Lower leg skin (tissue), 3 donors: ENCODE data around the gene EHD4.

Source experiments
- POLR2A ChIP-seq, 2 donors: fragments of 450-650 bp; IDR thresholded peaks; one replicate each; pipeline ENCODE4 v1.6.1; 2016 to 2017; ENCODE audit warnings: antibody characterized with exemption in 2 of 2, mild to moderate bottlenecking in 1 of 2, moderate library complexity in 1 of 2
- TF ChIP-seq, protein P1 (sequence below), 3 donors: fragments of 450-650 bp; IDR thresholded peaks; one replicate each; pipeline ENCODE4 v1.5.1; 2016; ENCODE audit warnings: antibody characterized with exemption in 3 of 3, mild to moderate bottlenecking in 3 of 3, moderate library complexity in 2 of 3

DNA sequence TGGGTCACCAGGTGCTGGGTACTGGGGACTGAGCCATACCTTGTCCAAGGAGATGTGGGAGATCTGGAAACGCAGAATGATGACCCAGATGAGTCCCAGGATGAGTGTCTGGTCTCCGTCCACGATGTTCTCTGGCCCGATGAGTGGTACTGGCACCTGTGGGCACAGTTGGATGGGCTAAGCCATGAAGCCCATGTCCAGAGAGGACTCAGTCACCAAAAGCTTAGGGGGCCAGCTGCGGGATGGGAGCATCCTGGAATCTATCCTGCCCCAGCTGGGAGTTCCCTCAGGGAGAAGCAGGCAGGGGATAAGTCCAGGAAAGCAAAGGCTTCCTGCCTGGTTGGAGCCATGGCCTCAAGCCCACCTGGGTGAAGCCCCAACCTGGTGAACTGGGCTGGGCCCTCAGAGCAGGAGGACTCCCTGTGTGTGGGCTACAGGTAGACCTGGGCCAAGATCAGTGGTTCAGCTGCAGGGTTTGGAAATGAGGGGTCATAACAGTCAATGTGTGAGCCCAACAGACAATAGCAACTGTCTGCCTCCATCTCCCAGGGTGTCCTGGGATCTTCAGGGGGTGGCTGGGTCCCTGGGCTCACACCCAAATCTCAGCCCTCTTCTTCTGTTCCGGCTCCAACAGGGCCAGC is 82.2 kb downstream of the EHD4 start:
- TF ChIP-seq, protein P1, sequence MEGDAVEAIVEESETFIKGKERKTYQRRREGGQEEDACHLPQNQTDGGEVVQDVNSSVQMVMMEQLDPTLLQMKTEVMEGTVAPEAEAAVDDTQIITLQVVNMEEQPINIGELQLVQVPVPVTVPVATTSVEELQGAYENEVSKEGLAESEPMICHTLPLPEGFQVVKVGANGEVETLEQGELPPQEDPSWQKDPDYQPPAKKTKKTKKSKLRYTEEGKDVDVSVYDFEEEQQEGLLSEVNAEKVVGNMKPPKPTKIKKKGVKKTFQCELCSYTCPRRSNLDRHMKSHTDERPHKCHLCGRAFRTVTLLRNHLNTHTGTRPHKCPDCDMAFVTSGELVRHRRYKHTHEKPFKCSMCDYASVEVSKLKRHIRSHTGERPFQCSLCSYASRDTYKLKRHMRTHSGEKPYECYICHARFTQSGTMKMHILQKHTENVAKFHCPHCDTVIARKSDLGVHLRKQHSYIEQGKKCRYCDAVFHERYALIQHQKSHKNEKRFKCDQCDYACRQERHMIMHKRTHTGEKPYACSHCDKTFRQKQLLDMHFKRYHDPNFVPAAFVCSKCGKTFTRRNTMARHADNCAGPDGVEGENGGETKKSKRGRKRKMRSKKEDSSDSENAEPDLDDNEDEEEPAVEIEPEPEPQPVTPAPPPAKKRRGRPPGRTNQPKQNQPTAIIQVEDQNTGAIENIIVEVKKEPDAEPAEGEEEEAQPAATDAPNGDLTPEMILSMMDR (IDR thresholded peaks at IDR 0.05): no peak
- TF ChIP-seq POLR2A (IDR thresholded peaks at IDR 0.05): no peak
